Fibroblast of skin of right quadriceps (primary cell): ENCODE measurements around the gene AUTS2.
A peak's percentile ranks its signal among the peaks of the same experiment; 100 is the strongest.

Experiments
- DNase-seq: peaks from one replicate; pipeline ENCODE4 v3.0.0-alpha.2; 2013

AUTS2 gene

GRCh38 chr7:70544016-70544415 is 945.7 kb downstream of the AUTS2 start:
- no peak for DNase-seq

- no peak for DNase-seq
Measured at GRCh38 chr7:70545214-70545613, 946.9 kb downstream of the AUTS2 start.

GRCh38 chr7:70552141-70552540 is 953.9 kb downstream of the AUTS2 start:
- DNase-seq = no peak

- DNase-seq = no peak
Measured at GRCh38 chr7:70553364-70553763, 955.1 kb downstream of the AUTS2 start.

GRCh38 chr7:70554646-70555045 is 956.4 kb downstream of the AUTS2 start:
- DNase-seq = no peak

- DNase-seq = no peak
Measured at GRCh38 chr7:70556761-70557160, 958.5 kb downstream of the AUTS2 start.

GRCh38 chr7:70557338-70557737 is 959.1 kb downstream of the AUTS2 start:
- no peak for DNase-seq

- DNase-seq = no peak
Measured at GRCh38 chr7:70559815-70560214, 961.5 kb downstream of the AUTS2 start.

- DNase-seq = no peak
Measured at GRCh38 chr7:70563960-70564359, 965.7 kb downstream of the AUTS2 start.

GRCh38 chr7:70565721-70566370 is 967.6 kb downstream of the AUTS2 start:
- DNase-seq = no peak

GRCh38 chr7:70566671-70567070 is 968.4 kb downstream of the AUTS2 start:
- DNase-seq = peak; percentile 42

GRCh38 chr7:70568674-70569334 is 970.5 kb downstream of the AUTS2 start:
- no peak for DNase-seq

GRCh38 chr7:70569335-70569819 is 971.1 kb downstream of the AUTS2 start:
- no peak for DNase-seq

GRCh38 chr7:70570029-70570428 is 971.8 kb downstream of the AUTS2 start:
- no peak for DNase-seq

- DNase-seq = no peak
Measured at GRCh38 chr7:70570961-70571360, 972.7 kb downstream of the AUTS2 start.

GRCh38 chr7:70571403-70571934 is 973.2 kb downstream of the AUTS2 start:
- peak; percentile 71 for DNase-seq

GRCh38 chr7:70571961-70572360 is 973.7 kb downstream of the AUTS2 start:
- DNase-seq = no peak

- no peak for DNase-seq
Measured at GRCh38 chr7:70572571-70572970, 974.3 kb downstream of the AUTS2 start.

- no peak for DNase-seq
Measured at GRCh38 chr7:70573071-70573661, 974.9 kb downstream of the AUTS2 start.

- DNase-seq = peak; percentile 65
Measured at GRCh38 chr7:70573696-70574095, 975.4 kb downstream of the AUTS2 start.

GRCh38 chr7:70574314-70574834 is 976.1 kb downstream of the AUTS2 start:
- no peak for DNase-seq

GRCh38 chr7:70574970-70575799 is 976.9 kb downstream of the AUTS2 start:
- peak; percentile 61 for DNase-seq

- no peak for DNase-seq
Measured at GRCh38 chr7:70577078-70577477, 978.8 kb downstream of the AUTS2 start.
